GM21576 (cell line): ENCODE data around the gene PTGES3L.
"Not testable (repeated sequence)": the region's sequence is repeated elsewhere in the genome, so short reads cannot be mapped to it uniquely, and the experiment has no call there.

ENCODE experiments used
- ATAC-seq: cut with Tn5 transposase; IDR thresholded peaks from one replicate; pipeline ENCODE4 v1.9.1; 2021; ENCODE audit warnings: mild to moderate bottlenecking, moderate library complexity; ENCODE audit not compliant: unreplicated experiment

The PTGES3L gene

DNA sequence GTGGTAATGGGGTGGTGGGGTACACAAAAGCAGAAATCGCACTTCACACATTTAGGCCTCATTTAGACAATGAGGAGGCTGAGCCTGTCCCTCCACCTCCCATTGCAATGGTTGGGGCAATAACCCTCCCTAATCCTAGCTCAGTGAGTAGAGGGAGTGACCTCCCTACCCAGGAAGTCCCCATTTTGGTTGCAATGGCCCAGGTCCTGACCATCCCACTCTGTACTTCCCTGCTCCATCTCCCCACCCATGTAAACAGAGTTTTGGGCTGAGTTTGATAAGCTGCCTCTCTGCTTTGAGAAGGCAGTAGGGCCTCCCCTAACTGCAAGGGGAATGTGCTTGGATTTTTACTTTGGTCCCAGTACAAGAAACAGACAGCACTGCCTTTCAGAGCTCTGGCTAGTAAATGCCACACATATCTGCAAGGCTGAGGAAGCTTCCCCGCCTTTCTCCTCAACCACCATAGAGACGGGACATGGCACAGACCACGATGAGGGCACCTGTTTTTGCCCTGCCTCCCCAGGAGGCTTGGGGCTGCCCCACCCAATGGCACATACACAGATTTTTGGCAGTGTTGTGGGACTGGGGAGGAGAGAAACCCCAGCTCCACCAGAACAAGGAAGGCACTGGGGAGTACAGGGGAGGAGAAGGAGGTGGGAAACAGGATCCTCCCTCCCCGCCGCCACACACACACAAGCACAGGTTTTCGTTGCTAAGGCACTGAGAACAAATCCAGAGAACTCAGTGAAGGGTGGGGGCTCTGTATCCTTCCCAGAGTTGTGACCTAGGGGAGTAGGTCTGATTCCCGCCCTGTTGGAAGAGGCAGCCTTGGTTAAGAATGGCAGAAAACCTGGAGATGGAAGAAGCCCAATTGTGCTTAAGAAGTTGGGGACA, 35.0 kb upstream of the PTGES3L start:
- ATAC-seq = no peak

DNA sequence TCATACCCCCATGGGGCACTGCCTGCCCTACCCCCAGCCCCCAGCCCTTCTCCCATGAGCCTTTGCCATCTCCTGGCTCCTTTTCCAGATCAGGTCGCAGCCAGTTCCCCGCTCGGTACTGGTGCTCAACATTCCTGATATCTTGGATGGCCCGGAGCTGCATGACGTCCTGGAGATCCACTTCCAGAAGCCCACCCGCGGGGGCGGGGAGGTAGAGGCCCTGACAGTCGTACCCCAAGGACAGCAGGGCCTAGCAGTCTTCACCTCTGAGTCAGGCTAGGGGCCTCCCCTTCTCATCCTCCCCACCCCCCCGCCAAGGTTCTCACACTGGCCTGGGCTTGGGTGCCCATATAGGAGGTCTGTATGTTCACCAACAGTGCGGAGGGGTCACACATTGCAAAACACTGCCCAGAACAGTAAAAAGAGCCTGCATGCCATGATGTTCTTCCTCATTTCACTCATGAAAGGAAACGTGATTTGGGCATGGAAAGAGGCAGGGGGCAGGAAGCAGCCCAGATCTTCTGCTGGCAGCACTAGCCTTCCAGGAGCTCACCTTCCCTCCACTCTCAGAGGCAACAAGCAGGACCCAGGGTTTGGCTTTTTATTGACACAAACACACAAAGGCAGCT, 34.3 kb upstream of the PTGES3L start:
- no peak for ATAC-seq

- no peak for ATAC-seq
Measured at GRCh38 chr17:43013296-43013695, 33.4 kb upstream of the PTGES3L start.

DNA sequence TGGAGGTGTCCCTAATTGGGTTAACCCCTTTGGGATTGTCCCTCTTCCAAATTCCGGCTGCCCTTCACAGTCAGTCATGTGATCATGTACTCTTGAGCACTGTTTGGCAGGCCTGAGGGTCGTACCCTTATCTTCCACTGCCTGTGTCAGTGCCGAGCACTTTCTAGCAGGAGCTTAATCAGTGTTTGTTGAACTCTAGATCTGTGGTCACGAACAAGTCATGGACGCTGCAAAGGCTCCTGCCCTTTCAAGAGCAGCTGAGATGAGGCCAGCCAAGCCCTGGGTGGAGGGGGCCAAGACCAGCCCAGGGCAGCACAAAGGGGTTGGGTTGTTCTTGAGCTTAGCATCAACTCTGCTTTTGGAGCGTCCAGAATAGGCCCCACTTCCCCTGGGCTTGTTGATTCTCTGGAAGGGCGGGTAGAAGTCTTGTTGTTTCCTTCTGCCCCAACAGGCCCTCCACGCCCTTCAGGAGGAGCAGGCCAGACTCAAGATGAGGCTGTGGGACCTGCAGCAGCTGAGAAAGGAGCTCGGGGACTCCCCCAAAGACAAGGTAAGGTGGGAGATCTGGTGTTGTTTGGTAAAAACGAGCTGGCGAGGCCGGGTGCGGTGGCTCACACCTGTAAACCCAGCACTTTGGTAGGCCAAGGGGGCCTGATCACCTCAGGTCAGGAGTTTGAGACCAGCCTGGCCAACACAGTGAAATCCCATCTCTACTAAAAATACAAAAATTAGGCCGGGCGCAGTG, 32.0 kb upstream of the PTGES3L start:
- no peak for ATAC-seq

- no peak for ATAC-seq
Measured at GRCh38 chr17:43010667-43011308, 30.9 kb upstream of the PTGES3L start.

DNA sequence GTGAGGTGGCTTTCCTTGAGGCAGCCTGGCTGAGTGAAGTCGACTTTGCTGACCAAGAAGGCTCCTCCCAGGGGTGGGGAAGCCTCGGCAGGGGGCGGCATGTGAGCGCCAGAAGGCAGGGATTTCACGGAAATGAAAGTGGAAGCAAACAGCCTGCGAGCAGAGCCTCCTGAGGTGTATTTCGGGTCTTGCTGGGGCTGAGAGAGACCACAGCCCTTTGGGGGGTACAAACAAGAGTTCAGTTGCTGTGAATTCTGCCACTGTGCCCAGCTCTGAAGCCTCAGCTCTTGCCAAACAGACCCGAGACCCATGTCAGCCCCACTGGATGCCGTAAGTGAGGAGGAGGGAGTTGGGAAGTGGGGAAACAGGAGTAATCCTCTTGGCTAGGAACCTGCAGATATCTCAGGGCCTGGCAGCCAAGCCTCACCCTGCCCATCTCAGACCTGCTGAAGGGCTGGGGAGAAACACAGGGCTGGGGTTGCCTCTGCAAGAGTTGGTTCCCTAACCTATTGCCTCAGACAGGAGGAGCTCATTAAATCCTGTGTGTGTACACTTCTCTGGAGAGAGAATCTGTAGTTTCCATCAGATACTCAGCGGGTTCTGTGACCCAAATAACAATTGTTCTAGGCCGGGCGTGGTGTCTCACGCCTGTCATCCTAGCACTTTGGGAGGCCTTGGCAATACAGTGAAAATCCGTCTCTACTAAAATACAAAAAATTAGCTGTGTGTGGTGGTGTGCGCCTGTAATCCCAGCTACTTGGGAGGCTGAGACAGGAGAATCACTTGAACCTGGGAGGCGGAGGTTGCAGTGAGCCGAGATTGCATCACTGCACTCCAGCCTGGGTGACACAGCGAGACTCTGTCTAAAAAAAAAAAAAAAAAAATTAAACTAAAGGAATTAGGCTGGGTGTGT, 27.0 kb upstream of the PTGES3L start, which contains the start of gene IFI35:
Gene IFI35 (plus strand): TSS at position 146 of the 913 bp plus-strand sequence. CDS start 164 bp downstream, at position 310.
- ATAC-seq = peak; percentile 85

DNA sequence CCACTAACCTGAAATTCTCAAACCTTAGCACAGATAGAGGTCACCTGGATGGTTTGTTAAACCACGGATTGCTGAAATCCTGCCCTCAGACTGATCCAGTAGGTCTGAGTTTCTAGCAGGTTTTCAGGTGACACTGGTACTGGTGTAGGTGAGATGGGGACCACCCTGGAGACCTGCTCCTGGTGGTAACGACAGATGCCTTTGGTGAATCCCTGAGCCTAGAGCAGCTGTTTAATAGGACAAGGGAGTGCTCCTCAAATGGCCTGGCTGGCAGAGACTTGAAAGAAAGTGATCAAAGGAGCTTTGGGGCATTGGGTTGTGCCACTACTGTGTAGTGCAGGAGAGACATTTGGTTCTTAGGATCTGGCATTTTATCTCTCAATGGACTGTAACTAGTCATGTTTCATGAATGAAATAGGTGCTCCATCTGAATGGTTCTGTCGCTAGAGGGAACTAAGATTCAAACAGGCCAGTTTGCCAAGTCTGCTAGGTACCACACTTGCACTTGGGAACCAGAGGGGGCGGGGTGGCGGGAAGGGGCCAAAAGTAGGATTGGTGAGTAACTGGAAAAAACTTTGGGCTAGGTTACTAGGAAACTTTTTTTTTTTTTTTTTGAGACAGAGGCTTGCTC, 23.8 kb upstream of the PTGES3L start:
- ATAC-seq = no peak

DNA sequence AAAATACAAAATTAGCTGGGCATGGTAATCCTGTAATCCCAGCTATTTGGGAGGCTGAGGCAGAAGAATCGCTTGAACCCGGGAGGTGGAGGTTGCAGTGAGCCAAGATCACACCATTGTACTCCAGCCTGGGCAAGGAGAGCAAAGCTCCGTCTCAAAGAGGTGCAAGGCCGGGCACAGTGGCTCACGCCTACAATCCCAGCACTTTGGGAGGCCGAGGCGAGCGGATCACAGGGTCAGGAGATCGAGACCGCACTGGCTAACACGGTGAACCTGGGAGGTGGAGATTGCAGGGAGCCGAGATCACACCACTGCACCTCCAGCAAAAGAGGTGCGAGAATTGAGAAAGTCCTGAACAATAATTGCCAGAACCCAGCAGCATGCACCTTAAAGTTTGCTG, 21.0 kb upstream of the PTGES3L start:
- ATAC-seq = not testable (repeated sequence)

DNA sequence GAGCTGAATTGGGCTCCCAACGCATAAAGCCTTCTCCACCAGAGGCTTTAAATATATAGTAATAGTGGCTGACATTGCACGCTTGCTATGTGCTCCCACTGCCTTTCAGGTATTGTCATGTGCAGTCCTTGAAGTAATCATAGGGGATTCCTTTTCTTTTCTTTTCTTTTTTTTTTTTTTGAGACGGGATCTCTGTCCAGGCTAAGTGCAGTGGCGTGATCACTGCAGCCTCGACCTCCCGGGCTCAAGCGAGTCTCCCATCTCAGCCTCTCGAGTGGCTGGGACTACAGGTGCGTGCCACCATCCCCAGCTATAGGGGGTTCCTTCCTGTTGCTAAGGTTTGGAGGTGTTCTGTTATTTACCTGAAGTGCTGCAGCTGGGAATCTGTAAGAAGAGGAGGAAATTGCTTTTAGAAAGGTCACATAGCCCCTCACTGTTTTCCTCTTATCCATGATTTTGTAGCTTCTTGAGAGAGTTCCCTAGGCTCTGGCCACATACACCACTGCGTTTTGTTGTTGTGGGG, 19.2 kb upstream of the PTGES3L start:
- ATAC-seq = no peak

GRCh38 chr17:42997984-42998938, 18.4 kb upstream of the PTGES3L start, which contains the start of gene RPL27:
Gene RPL27, plus strand, starts transcription at chr17:42998419. Its CDS starts 332 bp downstream, at chr17:42998751.
- peak; percentile 89 for ATAC-seq

DNA sequence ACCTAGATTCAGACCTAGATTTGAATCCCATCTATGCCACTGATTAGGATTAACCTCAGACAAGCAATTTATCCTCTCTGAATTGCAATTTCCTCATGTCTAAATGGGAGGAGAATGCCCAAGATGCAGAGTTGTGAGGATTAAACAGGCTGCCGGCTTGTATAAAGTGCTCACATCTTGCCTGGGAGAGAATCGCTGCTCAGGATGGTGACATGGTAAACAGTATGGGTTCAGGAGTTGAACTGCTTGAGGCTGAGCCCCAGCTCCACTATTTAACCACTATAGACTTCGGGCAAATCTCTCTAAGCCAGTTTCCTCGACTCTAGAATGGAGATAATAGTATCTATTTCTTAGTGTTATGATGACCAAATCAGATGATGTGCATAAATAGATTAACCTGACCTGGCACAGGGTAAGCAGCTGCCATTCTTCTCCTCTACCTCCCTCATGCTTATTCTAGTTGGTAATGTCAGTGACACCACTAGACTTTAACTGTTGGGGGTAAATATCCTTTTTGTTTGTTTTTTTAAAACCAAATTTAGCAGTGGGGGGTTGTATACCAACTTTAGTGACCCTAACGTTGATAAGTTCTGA, 17.6 kb upstream of the PTGES3L start:
- no peak for ATAC-seq

DNA sequence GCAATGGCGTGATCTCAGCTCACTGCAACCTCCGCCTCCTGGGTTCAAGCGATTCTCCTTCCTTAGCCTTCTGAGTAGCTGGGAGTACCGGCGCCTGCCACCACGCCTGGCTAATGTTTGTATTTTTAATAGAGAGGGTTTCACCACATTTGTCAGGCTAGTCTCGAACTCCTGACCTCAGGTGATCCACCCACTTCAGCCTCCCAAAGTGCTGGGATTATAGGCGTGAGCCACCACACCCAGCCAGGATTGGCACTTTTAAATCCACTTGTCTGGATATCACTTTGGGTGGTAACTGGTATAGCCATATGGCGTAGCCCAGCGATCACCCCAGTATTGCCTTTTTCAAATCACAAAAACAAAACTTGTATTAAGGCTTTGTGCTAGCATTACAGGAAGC, 14.0 kb upstream of the PTGES3L start:
- not testable (repeated sequence) for ATAC-seq

DNA sequence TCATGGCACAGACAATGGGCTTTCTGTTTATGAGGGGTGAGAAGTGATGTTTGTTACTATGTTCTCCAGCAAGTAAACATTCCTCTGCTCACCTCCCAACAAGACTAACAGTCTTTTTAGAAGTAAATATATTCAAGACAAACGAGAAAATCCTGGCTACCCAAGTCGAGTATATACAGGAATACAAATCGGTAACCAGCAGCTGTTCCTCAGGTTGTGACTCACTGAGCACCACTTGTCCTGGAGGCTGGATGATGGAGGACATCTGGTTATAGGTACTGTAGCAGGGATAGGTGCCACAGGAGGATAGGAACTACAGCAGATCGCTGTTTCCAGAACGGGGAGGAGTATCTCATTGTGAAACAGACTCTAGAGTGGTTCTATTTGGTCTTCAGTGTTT, 13.0 kb upstream of the PTGES3L start:
- no peak for ATAC-seq

GRCh38 chr17:42991471-42991870, 11.6 kb upstream of the PTGES3L start:
- no peak for ATAC-seq

DNA sequence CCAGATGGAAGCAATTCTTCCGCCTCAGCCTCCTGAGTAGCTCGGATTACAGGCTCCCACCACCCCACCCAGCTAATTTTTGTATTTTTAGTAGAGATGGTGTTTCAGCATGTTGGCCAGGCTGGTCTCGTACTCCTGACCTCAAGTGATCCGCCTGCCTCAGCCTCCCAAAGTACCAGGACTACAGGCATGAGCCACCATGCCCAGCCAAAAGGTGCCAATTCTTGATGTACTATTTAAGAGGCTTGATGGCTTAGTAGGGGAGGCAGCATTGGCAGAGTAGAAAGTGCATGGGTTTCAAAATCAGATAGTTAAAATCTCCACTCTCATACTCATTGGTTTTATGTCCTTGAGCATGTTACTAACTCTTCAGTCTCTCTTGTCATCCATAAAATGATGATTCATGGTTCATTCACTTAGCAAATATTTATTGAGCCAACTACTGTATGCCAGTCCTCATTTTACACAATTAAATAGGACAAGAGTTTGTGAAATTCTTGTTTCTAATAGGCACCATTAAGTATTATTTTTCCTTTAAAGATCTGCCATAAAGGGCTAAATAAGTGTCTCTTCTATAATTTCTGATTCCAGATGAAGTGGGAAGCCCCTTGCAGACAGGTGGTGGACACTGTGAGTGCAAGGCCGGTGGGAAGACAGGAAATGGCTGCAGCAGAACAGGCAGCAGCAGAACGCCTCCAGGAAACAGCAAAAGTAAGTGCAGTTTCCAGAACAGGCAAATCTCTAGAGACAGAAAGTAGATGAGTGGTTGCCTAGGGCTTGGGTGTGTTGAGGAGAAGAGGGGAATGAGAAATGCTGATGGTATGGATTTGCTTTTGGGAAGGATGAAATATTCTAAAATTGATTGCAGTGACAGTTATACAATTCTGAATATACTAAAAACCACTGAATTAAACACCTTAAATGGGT, 10.1 kb upstream of the PTGES3L start:
- ATAC-seq = no peak

DNA sequence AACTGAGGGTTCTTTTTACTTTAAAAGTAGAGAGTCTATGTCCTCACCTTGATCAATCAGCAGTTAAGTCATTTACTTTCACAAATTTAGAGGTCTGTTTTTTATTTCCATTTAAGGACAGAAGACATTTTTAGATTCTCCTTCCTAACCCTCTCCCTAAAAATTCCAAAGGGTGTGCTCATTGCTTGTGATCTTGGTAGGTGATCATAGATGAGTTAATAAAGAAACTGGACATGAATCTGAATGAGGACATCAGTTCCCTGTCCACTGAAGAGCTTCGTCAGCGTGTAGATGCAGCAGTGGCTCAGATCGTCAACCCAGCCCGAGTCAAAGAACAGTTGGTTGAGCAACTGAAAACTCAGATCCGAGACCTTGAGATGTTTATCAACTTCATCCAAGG, 9.3 kb upstream of the PTGES3L start:
- ATAC-seq = no peak

- peak; percentile 52 for ATAC-seq
Measured at GRCh38 chr17:42985225-42985624, 5.3 kb upstream of the PTGES3L start.
